HG02981 (cell line): Measurements from ENCODE around the gene MOGAT3.

Experiments used
- ATAC-seq: cut with Tn5 transposase; IDR thresholded peaks from one replicate; pipeline ENCODE4 v1.9.1; 2021; ENCODE audit warnings: mild to moderate bottlenecking, moderate library complexity; ENCODE audit not compliant: unreplicated experiment

MOGAT3 gene

DNA sequence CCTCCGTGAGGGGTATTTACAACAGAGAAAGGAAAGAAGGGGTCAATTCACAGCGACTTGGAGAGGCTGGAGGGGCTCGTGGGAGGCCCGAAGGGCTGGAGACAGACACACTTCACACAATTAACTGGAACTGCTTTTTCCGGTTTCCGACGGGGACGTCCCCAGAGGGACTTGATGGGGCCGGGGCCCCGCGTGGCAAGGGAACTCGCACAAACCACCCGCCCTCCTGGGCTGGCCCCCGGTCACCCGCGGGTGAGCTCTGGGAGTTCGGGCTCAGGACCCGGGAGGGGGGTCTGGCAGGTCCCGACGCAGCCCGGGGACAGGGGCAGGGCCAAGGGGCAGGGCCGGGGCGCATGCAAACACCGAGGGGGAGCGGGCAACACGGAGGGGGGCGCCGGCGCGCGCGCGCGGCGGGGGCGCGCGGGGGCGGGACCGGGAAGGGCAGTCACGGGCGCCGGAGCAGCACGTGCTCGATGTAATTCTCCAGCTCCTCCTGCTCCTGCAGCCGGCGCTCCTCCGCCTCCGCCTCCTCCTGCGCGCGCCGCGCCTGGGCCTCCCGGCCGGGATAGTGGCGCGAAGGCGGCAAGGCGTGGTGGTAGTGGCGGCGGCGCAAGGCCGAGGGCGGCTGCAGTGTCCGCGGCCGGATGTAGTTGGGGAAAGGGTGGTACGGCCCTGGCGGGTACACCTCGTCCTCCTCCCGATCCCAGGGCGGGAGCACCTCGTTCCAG, 38.1 kb downstream of the MOGAT3 start:
- ATAC-seq: no peak

DNA sequence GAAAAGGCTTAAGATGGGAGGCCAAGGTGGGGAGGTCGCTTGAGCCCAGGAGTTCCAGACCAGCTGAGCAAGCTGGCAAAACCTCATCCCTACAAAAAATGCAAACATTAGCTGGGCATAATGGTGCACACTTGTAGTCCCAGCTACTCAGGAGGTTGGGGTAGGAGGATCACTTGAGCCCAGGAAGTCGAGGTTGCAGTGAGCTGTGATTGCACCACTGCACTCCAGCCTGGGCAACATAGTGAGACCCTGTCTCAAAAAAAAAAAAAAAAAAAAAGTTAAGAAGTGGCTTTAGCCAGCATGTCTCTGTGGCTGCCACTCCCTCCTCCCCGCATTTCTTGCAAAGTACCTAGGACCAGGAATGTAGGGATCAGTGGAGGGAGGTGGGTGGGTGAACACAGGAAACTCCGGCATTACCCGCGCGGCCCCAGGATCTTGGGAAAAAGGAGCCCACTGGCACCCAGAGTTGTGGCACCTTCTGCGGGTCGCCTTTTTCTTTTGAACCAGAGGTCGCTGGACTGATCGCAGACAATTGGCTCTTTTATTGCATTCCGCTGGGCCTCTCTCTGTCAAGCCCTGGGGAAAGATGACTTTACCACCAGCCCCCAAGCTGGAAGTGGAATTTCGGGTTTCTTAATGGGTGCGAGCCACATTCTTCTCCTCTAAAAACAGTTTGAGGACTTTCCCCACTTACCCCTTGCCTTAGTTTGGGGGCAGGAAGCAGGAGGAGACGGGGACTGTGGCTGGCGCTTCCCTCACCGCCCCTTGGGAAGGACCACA, 39.0 kb downstream of the MOGAT3 start:
- ATAC-seq: no peak

DNA sequence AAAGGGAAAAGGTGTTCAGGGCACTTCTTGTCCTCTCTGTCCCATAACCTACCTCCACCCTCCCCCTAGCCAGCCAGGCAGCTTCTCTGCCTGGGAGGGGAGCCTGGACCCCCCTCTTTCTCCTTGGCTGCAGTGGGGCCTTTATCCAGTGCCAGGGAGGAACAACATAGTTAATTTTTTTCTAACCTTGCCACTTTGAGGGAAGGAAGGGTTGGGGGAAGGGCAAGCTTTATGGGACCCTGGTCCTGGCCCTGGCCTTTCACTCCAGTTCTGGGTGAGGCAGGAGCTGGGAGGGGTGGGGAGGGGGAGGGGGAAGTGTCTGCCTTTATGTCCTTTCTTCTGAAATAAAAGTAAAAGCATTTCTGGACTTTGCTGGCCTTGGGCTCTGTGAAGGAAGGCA, 39.9 kb downstream of the MOGAT3 start:
- ATAC-seq: no peak

DNA sequence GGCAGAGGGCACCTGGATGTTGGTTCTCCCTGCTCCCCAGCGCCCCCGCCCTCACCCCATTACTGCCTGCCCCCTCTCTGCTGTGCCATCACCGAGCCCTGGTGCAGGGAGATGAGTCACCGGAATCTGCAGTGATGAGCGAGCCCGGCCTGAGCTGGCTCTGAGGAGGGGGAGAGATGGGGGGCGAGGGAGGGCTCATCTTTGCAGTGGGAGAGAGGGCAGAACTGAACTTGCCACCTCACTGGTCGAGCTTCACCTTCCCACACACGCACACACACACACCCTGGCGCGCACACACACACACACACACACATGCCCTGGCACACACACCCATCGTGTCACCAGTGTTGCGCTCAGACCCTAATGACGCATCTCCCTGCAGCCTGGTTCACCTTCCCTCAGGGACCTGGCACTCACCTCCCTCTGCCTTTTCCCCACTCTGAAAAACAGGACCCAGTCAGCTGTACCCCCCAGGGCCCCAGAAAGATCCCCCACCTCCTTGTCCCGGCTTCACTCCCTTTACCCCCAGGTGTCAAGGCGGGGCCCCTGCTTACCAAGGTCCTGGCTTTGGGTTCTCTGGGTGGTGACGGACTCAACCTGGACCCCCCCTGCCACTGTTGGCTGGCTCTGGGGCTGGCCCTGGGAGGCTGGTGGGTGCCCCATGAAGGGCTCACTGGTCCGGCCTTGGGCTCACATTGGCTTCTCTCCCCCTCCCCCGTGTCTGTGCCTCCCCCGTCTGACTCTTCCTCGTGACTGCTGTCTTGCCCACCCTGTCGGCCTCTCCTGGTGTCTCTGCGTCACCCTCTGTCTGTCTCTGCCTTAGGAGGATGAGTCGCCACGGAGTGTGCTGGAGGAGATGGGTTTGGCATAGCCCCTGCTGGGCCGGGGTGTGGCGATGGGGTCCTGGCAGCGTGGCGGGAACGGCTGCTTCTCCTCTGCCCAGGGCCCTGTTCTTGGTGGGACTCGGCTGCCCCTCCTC, 40.9 kb downstream of the MOGAT3 start:
- ATAC-seq: no peak

DNA sequence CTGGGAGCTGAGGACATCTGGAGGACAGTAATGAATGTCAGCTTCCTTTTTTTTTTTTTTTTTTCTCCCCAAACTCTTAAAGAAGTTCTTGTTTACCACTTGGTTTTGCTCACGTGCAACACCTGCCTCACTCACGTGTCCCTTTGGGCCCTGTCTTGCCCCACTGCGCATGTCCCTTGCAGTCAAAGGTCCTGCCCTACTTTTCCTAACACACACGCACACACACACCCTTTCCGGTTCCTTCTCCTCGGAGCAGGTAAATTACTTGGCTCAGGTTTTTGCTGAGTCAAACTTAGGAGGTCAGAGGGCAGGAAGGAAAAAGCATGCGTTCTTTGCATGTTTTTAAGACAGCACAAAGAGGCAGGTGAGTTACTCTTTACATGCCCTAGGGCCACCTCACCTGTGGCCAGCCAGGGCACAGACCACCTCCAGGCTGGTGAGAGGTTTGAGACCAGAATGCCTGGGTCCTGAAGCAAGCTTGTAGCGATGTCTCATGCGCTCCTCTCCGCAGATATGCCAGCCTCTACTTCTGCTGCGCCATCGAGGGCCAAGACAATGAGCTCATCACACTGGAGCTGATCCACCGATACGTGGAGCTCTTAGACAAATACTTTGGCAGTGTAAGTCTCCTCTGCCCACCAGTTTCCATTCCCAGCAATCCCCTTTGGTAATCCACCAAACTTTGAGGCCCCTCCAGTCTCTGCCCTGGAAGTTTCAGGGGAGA, 43.8 kb downstream of the MOGAT3 start:
- no peak for ATAC-seq

DNA sequence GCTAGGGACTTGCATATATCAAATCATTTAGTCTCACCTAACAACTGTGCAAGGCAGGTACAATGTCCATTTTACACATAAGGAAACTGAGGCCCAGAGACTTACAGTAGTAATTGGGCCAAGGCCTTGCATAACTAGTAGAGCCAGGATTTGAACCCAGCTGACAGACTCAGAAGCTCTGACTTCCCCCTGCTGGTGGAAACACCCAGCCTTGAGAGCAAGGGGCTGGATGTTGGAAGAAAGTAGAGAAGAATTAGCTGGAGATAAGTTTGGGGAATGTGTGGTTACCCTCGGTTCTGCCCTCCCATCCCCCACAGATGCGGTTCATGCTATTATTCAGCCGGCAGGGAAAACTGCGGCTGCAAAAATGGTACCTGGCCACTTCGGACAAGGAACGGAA, 44.6 kb downstream of the MOGAT3 start:
- ATAC-seq: no peak

DNA sequence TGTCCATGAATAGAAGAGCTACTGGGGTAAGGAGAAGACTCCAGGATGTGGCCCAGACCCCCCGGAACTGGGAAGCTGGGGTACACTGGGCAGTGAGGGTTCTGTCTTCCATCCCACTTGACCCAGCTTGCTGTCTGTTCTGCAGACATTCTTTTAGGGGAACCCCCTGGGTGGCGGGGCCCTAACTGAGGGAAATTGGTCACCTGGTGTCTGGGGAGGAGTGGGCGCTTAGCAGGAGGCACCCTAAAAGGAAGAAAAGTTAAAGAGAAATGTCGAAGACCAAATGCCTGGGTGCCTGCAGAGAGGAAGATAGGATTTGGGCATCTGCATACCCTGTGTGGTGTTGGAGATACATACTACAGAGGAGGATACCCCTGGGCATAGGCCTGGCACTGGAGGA, 45.5 kb downstream of the MOGAT3 start:
- no peak for ATAC-seq

DNA sequence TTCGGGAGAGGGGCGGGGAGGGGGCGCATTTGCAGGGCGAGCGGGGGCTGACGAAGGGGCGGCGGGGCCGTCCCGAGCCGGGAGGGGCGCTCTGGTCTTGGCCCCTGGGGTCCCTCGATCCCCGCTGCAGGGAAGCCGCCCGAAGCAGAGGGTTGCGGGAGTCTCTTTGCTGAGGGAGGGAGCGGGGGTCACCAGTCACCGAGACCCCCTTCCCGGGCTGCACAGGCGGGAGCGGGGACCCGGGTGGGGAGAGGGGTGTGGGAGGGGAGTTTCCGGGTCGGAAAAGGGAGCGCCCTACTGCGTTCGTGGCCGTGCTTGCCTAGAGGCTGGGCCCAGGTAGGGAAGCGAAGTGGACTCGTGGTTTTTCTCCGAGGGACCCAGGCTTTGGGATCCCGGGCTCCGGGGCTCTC, 46.1 kb downstream of the MOGAT3 start:
- peak; percentile 8 for ATAC-seq

DNA sequence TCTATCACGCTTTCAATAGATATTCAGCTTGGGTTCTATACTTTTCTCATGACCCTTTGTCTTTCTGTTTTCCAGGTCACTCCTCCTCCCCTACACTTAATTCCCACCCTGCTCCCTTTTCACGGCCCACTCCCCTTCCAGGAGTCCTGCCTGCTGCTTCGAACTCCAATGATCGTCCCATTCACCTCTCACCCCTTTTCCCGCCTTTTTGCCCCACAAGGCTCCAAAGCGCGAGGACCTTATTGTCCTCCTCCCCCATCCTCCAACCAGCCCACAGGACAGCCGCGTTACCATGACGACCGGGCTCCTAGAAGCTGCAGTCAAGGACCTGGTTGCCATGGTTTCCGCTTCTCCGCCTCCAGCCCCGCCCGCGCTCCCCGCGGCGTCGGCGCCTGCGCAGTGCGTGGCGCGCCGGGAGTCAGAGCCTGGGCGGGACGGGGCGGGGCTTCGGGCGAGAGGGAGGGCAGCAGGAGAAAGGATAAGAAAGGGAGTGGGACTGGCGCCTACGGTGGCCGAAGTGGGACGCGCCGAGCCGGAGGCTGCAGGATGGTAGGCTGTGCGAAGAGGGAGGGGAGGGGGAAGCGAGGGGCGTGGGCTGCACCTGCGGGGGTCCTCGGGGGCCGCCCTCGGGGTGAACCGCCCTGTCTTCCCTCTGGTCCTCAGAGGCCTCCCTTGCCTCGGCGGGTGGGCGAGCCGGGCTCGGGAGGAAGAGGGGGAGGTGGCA, 46.7 kb downstream of the MOGAT3 start, which contains the start of gene AP1S1:
AP1S1 (plus strand) TSS at position 508 of the 724 bp plus-strand sequence; CDS start at position 547, 39 bp downstream.
- ATAC-seq: peak; percentile 74

DNA sequence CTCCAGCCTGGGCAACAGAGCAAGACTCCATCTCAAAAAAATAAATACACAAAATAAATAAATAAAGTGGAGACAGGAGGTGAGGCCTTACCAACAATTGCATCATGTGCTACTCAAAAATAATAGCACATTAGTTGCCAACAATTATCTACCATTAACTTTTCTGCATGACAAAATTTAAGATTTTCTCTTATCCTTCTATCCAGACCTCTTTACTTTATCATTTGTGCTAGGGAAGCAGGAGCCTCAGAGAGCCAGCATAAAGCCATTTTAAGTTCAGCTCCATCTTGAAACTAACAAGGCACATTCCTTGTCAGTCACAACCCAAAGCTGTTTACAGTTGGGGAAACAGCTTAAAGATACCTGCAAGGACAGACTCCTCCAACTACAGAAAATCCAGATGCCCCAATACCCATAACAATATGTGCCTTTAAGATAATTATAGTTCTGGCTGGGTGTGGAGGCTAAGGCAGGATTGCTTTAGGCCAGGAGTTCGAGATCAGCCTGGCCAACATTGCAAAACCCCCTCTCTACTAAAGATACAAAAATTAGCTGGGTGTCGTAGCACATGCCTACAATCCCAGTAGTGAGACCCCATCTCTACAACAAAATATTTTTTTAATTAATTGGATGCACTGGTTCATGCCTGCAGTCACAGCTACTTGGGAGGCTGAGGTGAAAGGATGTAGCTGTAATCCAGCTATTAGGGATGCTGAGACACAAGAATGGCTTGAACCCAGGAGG, 48.8 kb downstream of the MOGAT3 start:
- ATAC-seq: no peak
